ENCODE results near the gene MGLL. TPM values are rescaled to one million over a fixed set of nuclear protein-coding genes. Genes with fewer than 3 reads are reported as not detected.

MGLL gene
- total and polyA plus RNA-seq, 9 of the 15 experiments (the other 6 are each of a cell fraction or from before 2014, with no cell fraction given) = 0.12 to 0.32 (median 0.18) TPM; not detected in 6

GRCh38 chr3:127728417-127729015 is 93.8 kb downstream of the MGLL start:
- H3K9me3 ChIP-seq (replicated peaks; ENCODE audit: control insufficient read depth, insufficient read depth, low read depth, low read length) = no peaks in the 10 kb centered on the region
- peaks cover 1 to 11% of the 10 kb centered on the region in 2 experiments; a peak in 4 of 5 replicates for H3K27me3 ChIP-seq (ENCODE audit: control insufficient read depth in 2 of 2, insufficient read depth in 2 of 2, low read length in 2 of 2)
- H3K79me2 ChIP-seq (ENCODE audit: control insufficient read depth, insufficient read depth, low read length) = no peaks in the 10 kb centered on the region
- WGBS (ENCODE audit: insufficient coverage, low coverage, missing lambda C conversion rate) = 4% methylated on average over 7 of the region's 7 CpGs
- no peak for FAIRE-seq
- peak; percentile 67 for ATAC-seq
- no peak overlapping the region for H2AFZ ChIP-seq (ENCODE audit: low read depth, low read length)
- ChIA-PET POLR2A (no interaction called here), CTCF (ENCODE audit: low intra/inter-chr PET ratio) (no interaction called here)
- H3K4me2 ChIP-seq (ENCODE audit: insufficient read depth, low read length) = no peak overlapping the region
- no peaks in the 10 kb centered on the region for H4K20me1 ChIP-seq (replicated peaks; ENCODE audit: control insufficient read depth, insufficient read depth, low read length)
- no peaks in the 10 kb centered on the region for H3K36me3 ChIP-seq (ENCODE audit: control insufficient read depth, insufficient read depth, low read length)
- no peaks in the 10 kb centered on the region for H3K9me1 ChIP-seq (ENCODE audit: control insufficient read depth, insufficient read depth, low read length)
- BruUV-seq (replicated peaks) = no TSS peak
- peak in 2 of 4 experiments; percentile 33 to 42 for DNase-seq (ENCODE audit: extremely low read depth in 1 of 4, low spot score in 3 of 4)
- intact Hi-C loops (cut with micrococcal nuclease) (no loop called here), in situ Hi-C loops (cut with MboI) (no loop called here)
- H3K27ac ChIP-seq (ENCODE audit: extremely low read depth, low read depth, low read length) = no peak overlapping the region
- H3K9ac ChIP-seq (ENCODE audit: insufficient read depth in 1 of 2, low read depth in 2 of 2, low read length in 2 of 2) = no peak overlapping the region
- peaks cover 13 to 24% of the 10 kb centered on the region in 2 experiments; a peak in 4 of 5 replicates for H3K4me1 ChIP-seq (replicated peaks in 1 of 2; ENCODE audit: control insufficient read depth in 2 of 2, insufficient read depth in 2 of 2, low read length in 2 of 2)
- H3K4me3 ChIP-seq = no peak overlapping the region
- TF ChIP-seq KDM1A (IDR thresholded peaks at IDR 0.05) (no peak), HSF4 (CRISPR knock-in tag; IDR thresholded peaks at IDR 0.05; ENCODE audit: borderline replicate concordance) (no peak), MBD1 (CRISPR knock-in tag; IDR thresholded peaks at IDR 0.05) (no peak), BHLHE40 (IDR thresholded peaks at IDR 0.05; ENCODE audit: low read length) (no peak), RNF2 (IDR thresholded peaks at IDR 0.05) (no peak), ESRRB (CRISPR knock-in tag; IDR thresholded peaks at IDR 0.05; ENCODE audit: borderline replicate concordance) (no peak), ZBTB11 (CRISPR knock-in tag; IDR thresholded peaks at IDR 0.05) (0 out of 6 replicates have a peak, but pooled peaks of 1 of the 3 experiments have one; percentile 24), TGIF2 (CRISPR knock-in tag; IDR thresholded peaks at IDR 0.05) (no peak), CEBPG (CRISPR knock-in tag; IDR thresholded peaks at IDR 0.05) (no peak), CEBPG (tag; conservative IDR thresholded peaks at IDR 0.05 in 1 of 2, IDR thresholded peaks at IDR 0.05 in 1 of 2) (0 out of 4 replicates have a peak, but pooled peaks of 1 of the 2 experiments have one; percentile 29), ILF3 (IDR thresholded peaks at IDR 0.05; ENCODE audit: borderline replicate concordance) (no peak), STAT5A (IDR thresholded peaks at IDR 0.05; ENCODE audit: borderline replicate concordance, low read length) (no peak), NFIC (IDR thresholded peaks at IDR 0.05) (peak; percentile 68), SREBF1 (IDR thresholded peaks at IDR 0.05; ENCODE audit: borderline replicate concordance, low read depth, low read length) (no peak), FUS (optimal IDR thresholded peaks at IDR 0.05; ENCODE audit: low read depth, low read length) (no peak), SAFB (IDR thresholded peaks at IDR 0.05; ENCODE audit: borderline replicate concordance, low read depth, low read length) (no peak), MEF2D (tag; conservative IDR thresholded peaks at IDR 0.05; ENCODE audit: low read depth) (no peak)
